Stimulated activated CD4-positive, alpha-beta T cell treated with anti-CD3 and anti-CD28 coated beads, Interleukin-12 subunit alpha, Interleukin-12 subunit beta, amount 100 ng/mL, for 24 hours (primary cell): Measurements from ENCODE around the gene PPP4R1.
"Not testable (repeated sequence)": the region's sequence is repeated elsewhere in the genome, so short reads cannot be mapped to it uniquely, and the experiment has no call there.

Experiments used
- DNase-seq, 2 experiments: peaks; one replicate each; pipeline ENCODE4 v3.0.0-alpha.2; 2020; ENCODE audit warnings: low read depth in 2 of 2

The PPP4R1 gene

GRCh38 chr18:9628984-9629383, 14.6 kb upstream of the PPP4R1 start:
- no peak for DNase-seq

GRCh38 chr18:9627642-9628041, 13.3 kb upstream of the PPP4R1 start:
- DNase-seq = no peak

GRCh38 chr18:9619990-9620389, 5.6 kb upstream of the PPP4R1 start:
- DNase-seq = no peak

- no peak for DNase-seq
Observed at GRCh38 chr18:9619545-9619944, 5.2 kb upstream of the PPP4R1 start.

- DNase-seq = no peak
Observed at GRCh38 chr18:9619056-9619455, 4.7 kb upstream of the PPP4R1 start.

- no peak for DNase-seq
Observed at GRCh38 chr18:9617006-9617542, 2.7 kb upstream of the PPP4R1 start.

- no peak for DNase-seq
Observed at GRCh38 chr18:9616049-9616448, 1.7 kb upstream of the PPP4R1 start.

GRCh38 chr18:9615280-9615797, 980 bp upstream of the PPP4R1 start:
- no peak for DNase-seq

- peak; percentile 22 to 25 for DNase-seq
Observed at GRCh38 chr18:9613550-9614400, 584 bp downstream of the PPP4R1 start.

- DNase-seq = no peak
Observed at GRCh38 chr18:9612977-9613376, 1.4 kb downstream of the PPP4R1 start.

GRCh38 chr18:9612215-9612830, 2.0 kb downstream of the PPP4R1 start:
- peak in 1 of 2 experiments; percentile 1 for DNase-seq

- no peak for DNase-seq
Observed at GRCh38 chr18:9609190-9609589, 5.2 kb downstream of the PPP4R1 start.

- DNase-seq = no peak
Observed at GRCh38 chr18:9608728-9609127, 5.6 kb downstream of the PPP4R1 start.

GRCh38 chr18:9608298-9608697, 6.1 kb downstream of the PPP4R1 start:
- no peak for DNase-seq

- not testable (repeated sequence) for DNase-seq
Observed at GRCh38 chr18:9607111-9607510, 7.2 kb downstream of the PPP4R1 start.

- DNase-seq = no peak
Observed at GRCh38 chr18:9606039-9606438, 8.3 kb downstream of the PPP4R1 start.

GRCh38 chr18:9604348-9604747, 10.0 kb downstream of the PPP4R1 start:
- no peak for DNase-seq

- no peak for DNase-seq
Observed at GRCh38 chr18:9599328-9599727, 15.0 kb downstream of the PPP4R1 start.

GRCh38 chr18:9597609-9598008, 16.8 kb downstream of the PPP4R1 start:
- no peak for DNase-seq

- DNase-seq = no peak
Observed at GRCh38 chr18:9596843-9597526, 17.4 kb downstream of the PPP4R1 start.

GRCh38 chr18:9596226-9596625, 18.1 kb downstream of the PPP4R1 start:
- no peak for DNase-seq
